Gastroesophageal sphincter (tissue), 3 donors: ENCODE measurements around the gene KDM6A.
A peak's percentile ranks its signal among the peaks of the same experiment; 100 is the strongest.

Experiments
- CTCF ChIP-seq, 4 experiments: fragments of 200-600 bp in 2 of 4; fragments of 450-650 bp in 2 of 4; sonication (generic) in 1 of 4; IDR thresholded peaks; one replicate each; pipeline ENCODE4 v1.5.1; 2017 to 2019; ENCODE audit warnings: antibody characterized with exemption in 4 of 4, mild to moderate bottlenecking in 2 of 4, moderate library complexity in 2 of 4
- EP300 ChIP-seq: sonication (generic); formaldehyde crosslinking; IDR thresholded peaks from one replicate; pipeline ENCODE4 v1.6.1; 2017; ENCODE audit warnings: antibody characterized with exemption, mild to moderate bottlenecking
- POLR2A ChIP-seq, 2 donors: fragments of 450-650 bp; IDR thresholded peaks; one replicate each; pipeline ENCODE4 v1.6.1; 2017; ENCODE audit warnings: antibody characterized with exemption in 2 of 2, mild to moderate bottlenecking in 2 of 2, moderate library complexity in 1 of 2
- POLR2AphosphoS5 ChIP-seq: sonication (generic); formaldehyde crosslinking; IDR thresholded peaks from one replicate; pipeline ENCODE4 v1.6.1; 2017; ENCODE audit warnings: antibody characterized with exemption

- TF ChIP-seq CTCF (IDR thresholded peaks at IDR 0.05) (peak in 1 of 4 experiments; percentile 11), POLR2AphosphoS5 (no peak), POLR2A (IDR thresholded peaks at IDR 0.05) (no peak), EP300 (no peak)
Observed at GRCh38 chrX:44945736-44946135, 72.7 kb downstream of the KDM6A start.
